Mesothelial cell of epicardium (in vitro differentiated cells): ENCODE results near the gene MYH10. TPM values are rescaled to one million over a fixed set of nuclear protein-coding genes. Genes with fewer than 3 reads are reported as not detected.

ENCODE experiments used
- DNase-seq, 2 experiments: peaks; one replicate each; pipeline ENCODE4 v3.0.0; 2021; ENCODE audit warnings: low spot score in 2 of 2; ENCODE audit not compliant: unreplicated experiment in 2 of 2
- H3K27ac Mint-ChIP-seq: 2 replicates; pipeline ENCODE4 v1.8.0; 2021; ENCODE audit warnings: mixed read lengths
- H3K27me3 Mint-ChIP-seq: 2 replicates; pipeline ENCODE4 v1.8.0; 2021; ENCODE audit warnings: low read depth, mixed read lengths
- H3K36me3 Mint-ChIP-seq: 2 replicates; pipeline ENCODE4 v1.8.0; 2021; ENCODE audit warnings: mixed read lengths
- H3K4me1 Mint-ChIP-seq: 2 replicates; pipeline ENCODE4 v1.8.0; 2021; ENCODE audit warnings: mixed read lengths
- H3K4me3 Mint-ChIP-seq: 2 replicates; pipeline ENCODE4 v1.8.0; 2021; ENCODE audit warnings: mild to moderate bottlenecking, moderate library complexity, mixed read lengths
- H3K9me3 Mint-ChIP-seq: 2 replicates; pipeline ENCODE4 v1.8.0; 2021; ENCODE audit warnings: mixed read lengths
- CTCF ChIP-seq: fragments of 200-600 bp; sonication (generic); IDR thresholded peaks from one replicate; pipeline ENCODE4 v1.5.0; 2021; ENCODE audit warnings: antibody characterized with exemption; ENCODE audit not compliant: unreplicated experiment
- total RNA-seq: library from RNA; stranded (reverse); gene quantifications from 3 replicates; pipeline ENCODE4 v1.2.1, GENCODE V29; 2021

Gene MYH10
- total RNA-seq, 1 donor from 2014 or later = 328 TPM

GRCh38 chr17:8606401-8606800, 24.1 kb downstream of the MYH10 start:
- no peak for DNase-seq
- Mint-ChIP-seq H3K9me3 (peaks cover 7% of the 10 kb centered on the region), H3K4me1 (peaks cover 50% of the 10 kb centered on the region), H3K27me3 (no peaks in the 10 kb centered on the region), H3K36me3 (peaks cover 17% of the 10 kb centered on the region), H3K27ac (peak overlapping the region; percentile 71), H3K4me3 (no peak overlapping the region)
- TF ChIP-seq CTCF = no peak

- Mint-ChIP-seq H3K27me3 (no peaks in the 10 kb centered on the region), H3K27ac (peak overlapping the region; percentile 11), H3K4me3 (no peak overlapping the region), H3K4me1 (peaks cover 31% of the 10 kb centered on the region), H3K36me3 (peaks cover 8% of the 10 kb centered on the region), H3K9me3 (no peaks in the 10 kb centered on the region)
- TF ChIP-seq CTCF = no peak
- DNase-seq = no peak
Measured at GRCh38 chr17:8602679-8603078, 27.8 kb downstream of the MYH10 start.

- Mint-ChIP-seq H3K36me3 (peaks cover 22% of the 10 kb centered on the region), H3K4me3 (no peak overlapping the region), H3K27me3 (no peaks in the 10 kb centered on the region), H3K9me3 (peaks cover 3% of the 10 kb centered on the region), H3K27ac (no peak overlapping the region), H3K4me1 (peaks cover 14% of the 10 kb centered on the region)
- TF ChIP-seq CTCF = no peak
- no peak for DNase-seq
Measured at GRCh38 chr17:8599351-8600011, 31.0 kb downstream of the MYH10 start.

- Mint-ChIP-seq H3K27me3 (no peaks in the 10 kb centered on the region), H3K4me3 (no peak overlapping the region), H3K4me1 (peaks cover 11% of the 10 kb centered on the region), H3K27ac (peak overlapping the region; percentile 4), H3K9me3 (peaks cover 9% of the 10 kb centered on the region), H3K36me3 (peaks cover 25% of the 10 kb centered on the region)
- no peak for TF ChIP-seq CTCF
- no peak for DNase-seq
Measured at GRCh38 chr17:8598913-8599312, 31.6 kb downstream of the MYH10 start.

- peaks cover 42% of the 10 kb centered on the region for H3K36me3 Mint-ChIP-seq
- no peak for DNase-seq
- no peak overlapping the region for H3K27ac Mint-ChIP-seq
- H3K27me3 Mint-ChIP-seq = no peaks in the 10 kb centered on the region
- H3K4me1 Mint-ChIP-seq = no peaks in the 10 kb centered on the region
- no peak for TF ChIP-seq CTCF
- H3K9me3 Mint-ChIP-seq = peaks cover 20% of the 10 kb centered on the region
- no peak overlapping the region for H3K4me3 Mint-ChIP-seq
Measured at GRCh38 chr17:8593830-8594229, 36.7 kb downstream of the MYH10 start.

- Mint-ChIP-seq H3K27ac (no peak overlapping the region), H3K27me3 (no peaks in the 10 kb centered on the region), H3K4me1 (no peaks in the 10 kb centered on the region), H3K4me3 (no peak overlapping the region), H3K36me3 (peaks cover 44% of the 10 kb centered on the region), H3K9me3 (peaks cover 20% of the 10 kb centered on the region)
- no peak for DNase-seq
- TF ChIP-seq CTCF = no peak
Measured at GRCh38 chr17:8593276-8593675, 37.2 kb downstream of the MYH10 start.
